H1 (cell line): ENCODE measurements around the gene GAK. TPM values are rescaled to one million over a fixed set of nuclear protein-coding genes. Genes with fewer than 3 reads are reported as not detected.

ENCODE experiments used
- EZH2 ChIP-seq: fragments of 200-600 bp; sonication (generic); IDR thresholded peaks from 2 replicates; pipeline ENCODE4 v1.7.1; 2012; ENCODE audit warnings: low read depth, mild to moderate bottlenecking, moderate library complexity, low read length, inconsistent platforms; ENCODE audit not compliant: severe bottlenecking
- GABPA ChIP-seq: IDR thresholded peaks from 2 replicates; pipeline ENCODE4 v1.6.1; 2011; ENCODE audit warnings: mild to moderate bottlenecking, low read length, moderate library complexity, borderline replicate concordance; ENCODE audit not compliant: insufficient read depth
- JUN ChIP-seq: IDR thresholded peaks from 2 replicates; pipeline ENCODE4 v1.6.1; 2011; ENCODE audit warnings: low read depth, mild to moderate bottlenecking, improper control_type of control experiment, low read length
- JUND ChIP-seq: IDR thresholded peaks from 2 replicates; pipeline ENCODE4 v1.6.1; 2011; ENCODE audit warnings: mild to moderate bottlenecking, improper control_type of control experiment, low read length
- NRF1 ChIP-seq: IDR thresholded peaks from 2 replicates; pipeline ENCODE4 v1.6.1; 2011; ENCODE audit warnings: mild to moderate bottlenecking, low read depth, low read length, improper control_type of control experiment
- POLR2AphosphoS5 ChIP-seq: IDR thresholded peaks from 2 replicates; pipeline ENCODE4 v1.6.1; 2011; ENCODE audit warnings: low read depth, low read length
- SP4 ChIP-seq: IDR thresholded peaks from 2 replicates; pipeline ENCODE4 v1.6.1; 2012; ENCODE audit warnings: low read length, inconsistent platforms
- SUZ12 ChIP-seq: fragments of 200-600 bp; sonication (generic); IDR thresholded peaks from 2 replicates; pipeline ENCODE4 v1.6.1; 2012; ENCODE audit warnings: mild to moderate bottlenecking, inconsistent platforms, low read length, moderate library complexity, mixed read lengths
- TAF1 ChIP-seq: IDR thresholded peaks from 2 replicates; pipeline ENCODE4 v1.6.1; 2011; ENCODE audit warnings: mild to moderate bottlenecking, low read depth, low read length
- TCF12 ChIP-seq: IDR thresholded peaks from 2 replicates; pipeline ENCODE4 v1.6.1; 2011; ENCODE audit warnings: low read depth, mild to moderate bottlenecking, low read length
- TEAD4 ChIP-seq: IDR thresholded peaks from 2 replicates; pipeline ENCODE4 v1.6.1; 2012; ENCODE audit warnings: low read depth, low read length, inconsistent platforms, mixed read lengths
- polyA plus RNA-seq, 7 experiments: library from polyadenylated mRNA; depleted of rRNA in 3 of 7; stranded (reverse) in 5 of 7; unstranded in 2 of 7; fragments of >200 nt in 5 of 7; fragments of 200-250 nt in 2 of 7; gene quantifications; 1 replicate in 5 of 7; 2 replicates in 1 of 7; 4 replicates in 1 of 7; pipeline versions ENCODE4 v1.2.1 to v1.2.3, GENCODE V29; 2011 to 2013; ENCODE audit warnings: missing spikeins in 2 of 7, mixed read lengths in 2 of 7
- total RNA-seq: library from RNA; stranded (reverse); fragmentation: NEBNext Ultra II Directional; extraction: Animal tissue kit (Norgen Biotek cat#: 25700); gene quantifications from 2 replicates; pipeline ENCODE4 v1.2.1, GENCODE V29; 2021
- TF ChIP-seq, protein P1 (sequence below): IDR thresholded peaks from 2 replicates; pipeline ENCODE4 v1.6.1; 2011; ENCODE audit warnings: low read length, improper control_type of control experiment
- TF ChIP-seq, protein P2 (sequence below): IDR thresholded peaks from 2 replicates; pipeline ENCODE4 v1.6.1; 2012; ENCODE audit warnings: inconsistent platforms

The GAK gene
- total and polyA plus RNA-seq, 2 of the 8 experiments (the other 6 are each of a cell fraction or from before 2014, with no cell fraction given) = 31.5 to 70.8 TPM

DNA sequence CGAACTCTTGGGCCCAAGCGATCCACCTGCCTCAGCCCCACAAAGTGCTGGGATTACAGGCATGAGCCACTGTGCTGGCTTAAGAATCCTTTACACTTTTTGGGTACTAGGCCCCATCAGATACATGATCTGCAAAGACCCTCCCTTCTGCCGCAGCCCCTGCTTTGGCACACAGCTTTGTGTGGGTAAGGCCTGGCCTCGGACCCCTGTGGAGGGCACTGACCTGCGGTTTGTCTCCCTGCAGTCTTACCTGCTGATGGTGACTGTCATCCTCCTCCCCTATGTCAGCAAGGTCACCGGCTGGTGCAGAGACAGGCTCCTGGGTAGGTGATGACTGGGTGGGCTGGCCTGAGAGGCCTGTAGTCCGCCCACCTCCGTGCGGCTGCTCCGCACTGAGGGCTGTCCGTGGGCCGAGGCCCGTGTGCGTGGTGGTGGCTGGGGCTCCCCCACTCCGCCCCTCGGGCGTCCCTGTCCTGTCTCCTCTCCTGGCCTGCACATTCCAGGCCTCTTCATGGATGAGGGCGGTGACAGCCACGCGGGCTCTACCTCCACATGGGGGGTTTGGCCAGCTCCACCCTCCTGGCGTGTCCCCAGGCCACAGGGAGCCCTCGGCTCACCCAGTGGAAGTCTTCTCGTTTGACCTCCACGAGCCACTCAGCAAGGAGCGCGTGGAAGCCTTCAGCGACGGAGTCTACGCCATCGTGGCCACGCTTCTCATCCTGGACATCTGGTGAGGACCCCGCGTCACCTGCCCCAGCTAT, 23.2 kb upstream of the GAK start (continued):
- TF ChIP-seq, protein P1, sequence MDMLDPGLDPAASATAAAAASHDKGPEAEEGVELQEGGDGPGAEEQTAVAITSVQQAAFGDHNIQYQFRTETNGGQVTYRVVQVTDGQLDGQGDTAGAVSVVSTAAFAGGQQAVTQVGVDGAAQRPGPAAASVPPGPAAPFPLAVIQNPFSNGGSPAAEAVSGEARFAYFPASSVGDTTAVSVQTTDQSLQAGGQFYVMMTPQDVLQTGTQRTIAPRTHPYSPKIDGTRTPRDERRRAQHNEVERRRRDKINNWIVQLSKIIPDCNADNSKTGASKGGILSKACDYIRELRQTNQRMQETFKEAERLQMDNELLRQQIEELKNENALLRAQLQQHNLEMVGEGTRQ = no peak
- TF ChIP-seq POLR2AphosphoS5 (no peak), SP4 (no peak), TAF1 (no peak), SUZ12 (no peak), TCF12 (no peak), NRF1 (no peak), EZH2 (no peak), GABPA (no peak), JUND (no peak), JUN (no peak), TEAD4 (no peak)
- TF ChIP-seq, protein P2, sequence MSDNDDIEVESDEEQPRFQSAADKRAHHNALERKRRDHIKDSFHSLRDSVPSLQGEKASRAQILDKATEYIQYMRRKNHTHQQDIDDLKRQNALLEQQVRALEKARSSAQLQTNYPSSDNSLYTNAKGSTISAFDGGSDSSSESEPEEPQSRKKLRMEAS = no peak
